Measurements from ENCODE around the gene TMEM120B.

The TMEM120B gene

DNA sequence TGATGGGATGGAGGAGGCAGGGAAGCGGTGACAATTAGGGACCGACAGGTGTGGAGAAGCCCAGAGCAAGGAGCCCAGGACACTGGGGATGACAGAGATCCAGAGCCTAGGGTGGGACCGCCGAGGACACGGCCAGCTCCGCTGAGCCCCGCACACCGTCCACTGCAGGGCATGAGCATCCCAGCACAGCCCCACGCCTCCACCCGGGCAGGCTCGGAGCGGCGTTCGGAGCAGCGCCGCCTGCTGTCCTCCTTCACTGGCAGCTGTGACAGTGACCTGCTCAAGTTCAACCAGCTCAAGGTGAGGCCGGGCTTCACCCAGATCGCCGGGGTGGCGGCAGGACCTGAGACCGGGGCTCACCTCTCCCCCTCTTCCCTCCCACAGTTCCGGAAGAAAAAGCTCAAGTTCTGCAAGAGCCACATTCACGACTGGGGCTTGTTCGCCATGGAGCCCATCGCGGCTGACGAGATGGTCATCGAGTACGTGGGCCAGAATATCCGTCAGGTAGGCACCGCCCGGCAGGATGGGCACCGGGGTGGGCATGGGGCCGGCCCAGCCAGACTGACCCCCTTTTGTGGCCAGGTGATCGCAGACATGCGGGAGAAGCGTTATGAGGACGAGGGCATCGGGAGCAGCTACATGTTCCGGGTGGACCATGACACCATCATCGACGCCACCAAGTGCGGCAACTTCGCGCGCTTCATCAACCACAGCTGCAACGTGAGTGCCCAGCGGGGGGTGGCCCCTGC, 115.0 kb downstream of the TMEM120B start:
- Histone ChIP-seq H3K27ac (ENCODE audit: low read length) (no peak overlapping the region), H3K9me3 (replicated peaks; ENCODE audit: insufficient read depth, low read length) (no peaks in the 10 kb centered on the region), H3K9me2 (replicated peaks; ENCODE audit: insufficient read depth, low read length) (no peaks in the 10 kb centered on the region), H3K4me1 (ENCODE audit: low read length) (no peaks in the 10 kb centered on the region), H2AFZ (ENCODE audit: low read length) (no peak overlapping the region), H3K9ac (ENCODE audit: low read length) (no peak overlapping the region), H3K27me3 (replicated peaks; ENCODE audit: insufficient read depth, low read length) (no peaks in the 10 kb centered on the region), H3K79me2 (ENCODE audit: low read length) (no peaks in the 10 kb centered on the region), H3K36me3 (replicated peaks; ENCODE audit: insufficient read depth, low read length) (no peaks in the 10 kb centered on the region), H3K4me3 (ENCODE audit: low read length) (no peak overlapping the region), H3F3A (ENCODE audit: insufficient read depth, low read length) (no peaks in the 10 kb centered on the region), H4K20me1 (ENCODE audit: insufficient read depth, low read length) (no peaks in the 10 kb centered on the region), H3K4me2 (ENCODE audit: low read depth, low read length) (no peak overlapping the region)
- no peak for DNase-seq
- TF ChIP-seq EZH2 (optimal IDR thresholded peaks at IDR 0.05; ENCODE audit: low read depth, low read length) (no peak), EZH2phosphoT487 (IDR thresholded peaks at IDR 0.05; ENCODE audit: low read length) (no peak)
- TF ChIP-seq, protein P1, sequence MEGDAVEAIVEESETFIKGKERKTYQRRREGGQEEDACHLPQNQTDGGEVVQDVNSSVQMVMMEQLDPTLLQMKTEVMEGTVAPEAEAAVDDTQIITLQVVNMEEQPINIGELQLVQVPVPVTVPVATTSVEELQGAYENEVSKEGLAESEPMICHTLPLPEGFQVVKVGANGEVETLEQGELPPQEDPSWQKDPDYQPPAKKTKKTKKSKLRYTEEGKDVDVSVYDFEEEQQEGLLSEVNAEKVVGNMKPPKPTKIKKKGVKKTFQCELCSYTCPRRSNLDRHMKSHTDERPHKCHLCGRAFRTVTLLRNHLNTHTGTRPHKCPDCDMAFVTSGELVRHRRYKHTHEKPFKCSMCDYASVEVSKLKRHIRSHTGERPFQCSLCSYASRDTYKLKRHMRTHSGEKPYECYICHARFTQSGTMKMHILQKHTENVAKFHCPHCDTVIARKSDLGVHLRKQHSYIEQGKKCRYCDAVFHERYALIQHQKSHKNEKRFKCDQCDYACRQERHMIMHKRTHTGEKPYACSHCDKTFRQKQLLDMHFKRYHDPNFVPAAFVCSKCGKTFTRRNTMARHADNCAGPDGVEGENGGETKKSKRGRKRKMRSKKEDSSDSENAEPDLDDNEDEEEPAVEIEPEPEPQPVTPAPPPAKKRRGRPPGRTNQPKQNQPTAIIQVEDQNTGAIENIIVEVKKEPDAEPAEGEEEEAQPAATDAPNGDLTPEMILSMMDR (IDR thresholded peaks at IDR 0.05; ENCODE audit: low read length), result no peak

DNA sequence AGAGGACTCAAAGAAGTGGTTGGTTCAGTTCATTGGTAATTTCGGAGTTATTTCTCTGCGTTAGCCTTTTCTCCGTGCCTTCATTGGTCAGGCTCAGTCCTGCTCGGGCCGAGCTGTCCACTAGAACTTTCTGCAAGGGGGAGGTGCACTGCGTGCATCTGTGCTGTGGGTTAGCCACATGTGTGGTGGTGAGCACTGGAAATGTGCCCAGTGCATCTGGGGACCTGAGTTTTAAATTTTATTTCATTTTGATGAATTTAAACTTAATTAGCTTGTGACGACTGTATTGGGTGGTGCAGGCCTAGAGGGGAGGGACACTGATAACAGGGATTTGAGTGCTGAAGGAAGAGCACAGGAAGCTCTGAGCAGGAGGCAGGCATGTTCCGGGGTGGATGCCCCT, 115.8 kb downstream of the TMEM120B start:
- no peaks in the 10 kb centered on the region for H3K9me2 ChIP-seq (replicated peaks; ENCODE audit: insufficient read depth, low read length)
- no peaks in the 10 kb centered on the region for H3F3A ChIP-seq (ENCODE audit: insufficient read depth, low read length)
- no peak overlapping the region for H3K4me3 ChIP-seq (ENCODE audit: low read length)
- no peaks in the 10 kb centered on the region for H3K79me2 ChIP-seq (ENCODE audit: low read length)
- H3K4me1 ChIP-seq (ENCODE audit: low read length), result no peaks in the 10 kb centered on the region
- no peaks in the 10 kb centered on the region for H4K20me1 ChIP-seq (ENCODE audit: insufficient read depth, low read length)
- no peak overlapping the region for H3K4me2 ChIP-seq (ENCODE audit: low read depth, low read length)
- H2AFZ ChIP-seq (ENCODE audit: low read length), result no peak overlapping the region
- no peak overlapping the region for H3K9ac ChIP-seq (ENCODE audit: low read length)
- no peak for TF ChIP-seq EZH2 (optimal IDR thresholded peaks at IDR 0.05; ENCODE audit: low read depth, low read length)
- TF ChIP-seq, protein P1 (IDR thresholded peaks at IDR 0.05; ENCODE audit: low read length), result no peak
- H3K36me3 ChIP-seq (replicated peaks; ENCODE audit: insufficient read depth, low read length), result no peaks in the 10 kb centered on the region
- no peak for DNase-seq
- H3K9me3 ChIP-seq (replicated peaks; ENCODE audit: insufficient read depth, low read length), result no peaks in the 10 kb centered on the region
- H3K27me3 ChIP-seq (replicated peaks; ENCODE audit: insufficient read depth, low read length), result no peaks in the 10 kb centered on the region
- no peak overlapping the region for H3K27ac ChIP-seq (ENCODE audit: low read length)

DNA sequence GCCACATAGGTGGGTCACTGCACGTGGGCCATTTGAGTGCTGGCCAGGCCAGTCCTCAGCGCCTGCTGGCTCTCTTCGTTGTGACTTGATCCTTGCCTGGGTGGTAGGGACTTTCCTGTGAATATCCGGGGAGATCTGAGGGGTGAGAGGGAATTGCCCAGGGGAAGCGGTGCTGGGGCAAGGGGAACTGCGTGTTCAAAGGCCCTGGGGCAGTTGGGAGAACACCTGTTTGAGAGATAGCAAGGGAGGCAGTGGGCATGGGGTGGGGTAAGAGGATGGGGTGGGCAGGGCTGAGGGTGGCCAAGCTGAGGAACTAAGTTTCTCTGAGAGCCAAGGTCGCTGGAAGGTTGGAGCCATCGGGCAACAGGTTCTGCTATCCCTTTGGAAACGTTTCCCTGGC, 116.3 kb downstream of the TMEM120B start:
- H3K4me2 ChIP-seq (ENCODE audit: low read depth, low read length), result no peak overlapping the region
- no peaks in the 10 kb centered on the region for H3F3A ChIP-seq (ENCODE audit: insufficient read depth, low read length)
- TF ChIP-seq, protein P1 (IDR thresholded peaks at IDR 0.05; ENCODE audit: low read length), result no peak
- TF ChIP-seq EZH2phosphoT487 (IDR thresholded peaks at IDR 0.05; ENCODE audit: low read length), result no peak
- TF ChIP-seq EZH2 (optimal IDR thresholded peaks at IDR 0.05; ENCODE audit: low read depth, low read length), result no peak
- no peak overlapping the region for H2AFZ ChIP-seq (ENCODE audit: low read length)
- DNase-seq, result no peak
- no peaks in the 10 kb centered on the region for H3K9me2 ChIP-seq (replicated peaks; ENCODE audit: insufficient read depth, low read length)
- H3K9me3 ChIP-seq (replicated peaks; ENCODE audit: insufficient read depth, low read length), result no peaks in the 10 kb centered on the region
- no peak overlapping the region for H3K4me3 ChIP-seq (ENCODE audit: low read length)
- H3K27ac ChIP-seq (ENCODE audit: low read length), result no peak overlapping the region
- H3K27me3 ChIP-seq (replicated peaks; ENCODE audit: insufficient read depth, low read length), result no peaks in the 10 kb centered on the region
- no peaks in the 10 kb centered on the region for H4K20me1 ChIP-seq (ENCODE audit: insufficient read depth, low read length)
- H3K9ac ChIP-seq (ENCODE audit: low read length), result no peak overlapping the region
- no peaks in the 10 kb centered on the region for H3K36me3 ChIP-seq (replicated peaks; ENCODE audit: insufficient read depth, low read length)
- no peaks in the 10 kb centered on the region for H3K4me1 ChIP-seq (ENCODE audit: low read length)
- H3K79me2 ChIP-seq (ENCODE audit: low read length), result no peaks in the 10 kb centered on the region
